HepG2 (cell line): ENCODE data around the gene SMIM24. TPM values are rescaled to one million over a fixed set of nuclear protein-coding genes. Genes with fewer than 3 reads are reported as not detected.

Experiments
- ATAC-seq: fragments of 200-7000 bp; cut with Tn5 transposase; 3 replicates; pipeline ENCODE4 v1.9.1; 2020; ENCODE audit warnings: mild to moderate bottlenecking, moderate library complexity
- BruUV-seq: library from RNA; stranded (reverse); fragments of 400-500 nt; replicated peaks from 2 replicates; lab custom pipeline; 2021; lab: Mats Ljungman, UMichigan
- CTCF ChIA-PET: fragments of 300-600 bp; formaldehyde crosslinking; extraction: SDS; loops from one replicate; lab custom pipeline; 2021; ENCODE audit warnings: low total read pairs, inconsistent platforms, low intra/inter-chr PET ratio; lab: Yijun Ruan, JAX
- POLR2A ChIA-PET: fragments of 350-600 bp; sonication (Branson Sonifier 250); formaldehyde crosslinking; loops from one replicate; lab custom pipeline; 2020; ENCODE audit warnings: antibody characterized with exemption, inconsistent platforms; lab: Yijun Ruan, JAX
- DNase-seq: peaks from one replicate; pipeline ENCODE4 v3.0.0-alpha.2; 2015; ENCODE audit warnings: low spot score
- FAIRE-seq: peaks from 3 replicates; lab custom pipeline; 2011; peaks lifted over from hg19 to GRCh38; lab: Jason Lieb, UNC
- H2AFZ ChIP-seq: one replicate; pipeline ENCODE4 v1.6.1; 2011; ENCODE audit warnings: low read length, inconsistent platforms
- H3K27ac ChIP-seq: fragments of 300-600 bp; 3 replicates; pipeline ENCODE4 v1.8.0; 2011; ENCODE audit warnings: mixed run types, mild to moderate bottlenecking, mixed read lengths, low read length, inconsistent platforms; ENCODE audit not compliant: insufficient read depth; ENCODE audit errors: extremely low read length
- H3K27me3 ChIP-seq, 2 experiments: fragments of 200-600 bp in 1 of 2; 2 replicates in 1 of 2; 3 replicates in 1 of 2; pipeline versions ENCODE4 v1.6.0 to v1.8.0; 2011; ENCODE audit warnings: low read length in 2 of 2, mild to moderate bottlenecking in 2 of 2, moderate library complexity in 2 of 2, inconsistent platforms in 1 of 2; ENCODE audit not compliant: insufficient read depth in 2 of 2, control insufficient read depth in 1 of 2
- H3K36me3 ChIP-seq, 2 experiments: fragments of 200-600 bp in 1 of 2; replicated peaks in 1 of 2; 2 replicates in 1 of 2; 3 replicates in 1 of 2; pipeline versions ENCODE4 v1.5.1 to v1.8.0; 2011; ENCODE audit warnings: low read length in 2 of 2, inconsistent platforms in 1 of 2; ENCODE audit not compliant: insufficient read depth in 2 of 2, control insufficient read depth in 1 of 2
- H3K4me1 ChIP-seq: 2 replicates; pipeline ENCODE4 v1.5.1; 2012; ENCODE audit warnings: low read length, inconsistent platforms; ENCODE audit not compliant: insufficient read depth
- H3K4me2 ChIP-seq: 2 replicates; pipeline ENCODE4 v1.6.0; 2011; ENCODE audit warnings: low read depth, low read length, inconsistent platforms
- H3K4me3 ChIP-seq, 3 experiments: fragments of 200-600 bp in 1 of 3; sonication (generic), shearing (Covaris generic) in 1 of 3; replicated peaks in 1 of 3; 2 replicates each; pipeline ENCODE4 v1.5.1; 2011 to 2016; ENCODE audit warnings: low read length in 3 of 3, inconsistent platforms in 2 of 3, low read depth in 2 of 3, mild to moderate bottlenecking in 2 of 3, control low read depth in 1 of 3, mixed read lengths in 1 of 3; ENCODE audit not compliant: insufficient read depth in 1 of 3
- H3K79me2 ChIP-seq: one replicate; pipeline ENCODE4 v1.6.1; 2011; ENCODE audit warnings: low read length, inconsistent platforms; ENCODE audit not compliant: insufficient read depth
- H3K9ac ChIP-seq: 2 replicates; pipeline ENCODE4 v1.6.0; 2011; ENCODE audit warnings: mild to moderate bottlenecking, low read depth, low read length, inconsistent platforms; ENCODE audit not compliant: insufficient read depth
- H3K9me3 ChIP-seq: 2 replicates; pipeline ENCODE4 v1.5.1; 2012; ENCODE audit warnings: mild to moderate bottlenecking, low read length
- H4K20me1 ChIP-seq: 2 replicates; pipeline ENCODE4 v1.6.0; 2011; ENCODE audit warnings: inconsistent platforms, mild to moderate bottlenecking, low read length, moderate library complexity; ENCODE audit not compliant: insufficient read depth
- BCL6 ChIP-seq: IDR thresholded peaks from 2 replicates; pipeline ENCODE4 v1.6.1; 2016; ENCODE audit warnings: missing genetic modification reagents, missing compliant biosample characterization
- FIP1L1 ChIP-seq: fragments of 200-400 bp; formaldehyde crosslinking; IDR thresholded peaks from 2 replicates; pipeline ENCODE4 v1.6.1; 2018; ENCODE audit warnings: low read depth, mild to moderate bottlenecking, low read length, moderate library complexity, borderline replicate concordance; ENCODE audit not compliant: insufficient read depth
- GFI1 ChIP-seq: sonication (generic); formaldehyde crosslinking; IDR thresholded peaks from 2 replicates; pipeline ENCODE4 v1.5.0; 2020; ENCODE audit warnings: missing genetic modification reagents, mild to moderate bottlenecking, borderline replicate concordance
- HMGA1 ChIP-seq: sonication (generic); formaldehyde crosslinking; conservative IDR thresholded peaks from 2 replicates; pipeline ENCODE4 v1.4.0; 2020; ENCODE audit warnings: missing genetic modification reagents
- MEF2D ChIP-seq: sonication (generic); formaldehyde crosslinking; IDR thresholded peaks from 2 replicates; pipeline ENCODE4 v1.5.1; 2020; ENCODE audit warnings: mild to moderate bottlenecking, missing genetic modification reagents
- NCOA5 ChIP-seq: sonication (generic); formaldehyde crosslinking; IDR thresholded peaks from 2 replicates; pipeline ENCODE4 v1.4.0; 2020; ENCODE audit warnings: missing genetic modification reagents
- NFKB2 ChIP-seq: sonication (generic); formaldehyde crosslinking; IDR thresholded peaks from 2 replicates; pipeline ENCODE4 v1.4.0; 2020; ENCODE audit warnings: missing genetic modification reagents, borderline replicate concordance
- RAD51 ChIP-seq: fragments of 450-650 bp; IDR thresholded peaks from 2 replicates; pipeline ENCODE4 v1.6.1; 2016; ENCODE audit warnings: borderline replicate concordance
- RBM39 ChIP-seq: fragments of 200-400 bp; formaldehyde crosslinking; IDR thresholded peaks from one replicate; pipeline ENCODE4 v1.6.1; 2018; ENCODE audit warnings: antibody characterized with exemption, mild to moderate bottlenecking, low read depth, low read length; ENCODE audit not compliant: poor library complexity, severe bottlenecking
- SP140L ChIP-seq: sonication (generic); formaldehyde crosslinking; IDR thresholded peaks from 2 replicates; pipeline ENCODE4 v1.4.0; 2020; ENCODE audit warnings: missing genetic modification reagents, borderline replicate concordance
- ZFP1 ChIP-seq: IDR thresholded peaks from 2 replicates; pipeline ENCODE4 v1.6.1; 2016
- ZNF138 ChIP-seq: sonication (generic); formaldehyde crosslinking; IDR thresholded peaks from 2 replicates; pipeline ENCODE4 v1.5.0; 2020; ENCODE audit warnings: mild to moderate bottlenecking, low read depth, missing genetic modification reagents
- ZNF260 ChIP-seq: sonication (generic); formaldehyde crosslinking; IDR thresholded peaks from 2 replicates; pipeline ENCODE4 v1.4.0; 2020; ENCODE audit warnings: missing genetic modification reagents, low read depth, mild to moderate bottlenecking, borderline replicate concordance
- WGBS: methylation state at CpG from one replicate; pipeline ENCODE4 v1.1.6; 2017; ENCODE audit warnings: low lambda C conversion rate; 5-methylcytosine and 5-hydroxymethylcytosine counted together
- in situ Hi-C: cut with HindIII; loops from 2 replicates; pipeline ENCODE4 v1.10.0; 2017; ENCODE audit warnings: low pct_unique_long_range_greater_than_20kb; ENCODE audit not compliant: extremely low pct_ligation_motif_present
- intact Hi-C: fragments of 100-400 bp; cut with micrococcal nuclease; formaldehyde crosslinking; loops from one replicate; pipeline ENCODE4 v1.10.0; 2022; ENCODE audit not compliant: unreplicated experiment
- polyA plus RNA-seq, 8 experiments: library from polyadenylated mRNA; depleted of rRNA in 3 of 8; stranded (reverse) in 7 of 8; unstranded in 1 of 8; fragments of >200 nt; fragmentation: Illumina TruSeq in 4 of 8; extraction: Trizol in 4 of 8; gene quantifications; 2 replicates each; pipeline versions ENCODE4 v1.2.1 to v1.2.3, GENCODE V29; 2011 to 2016; ENCODE audit warnings: low read depth in 4 of 8, missing spikeins in 1 of 8, mixed read lengths in 1 of 8; ENCODE audit not compliant: insufficient read depth in 1 of 8
- total RNA-seq, 5 experiments: library from RNA; depleted of rRNA; stranded (reverse); fragments of >200 nt; fragmentation: Illumina TruSeq; extraction: Trizol; gene quantifications; 2 replicates each; pipeline ENCODE4 v1.2.3, GENCODE V29; 2016; ENCODE audit warnings: low read depth in 1 of 5
- TF ChIP-seq, protein P1 (sequence below): sonication (generic); formaldehyde crosslinking; IDR thresholded peaks from 2 replicates; pipeline ENCODE4 v1.9.0; 2021; ENCODE audit warnings: missing genetic modification reagents, borderline replicate concordance
- TF ChIP-seq, protein P2 (sequence below): sonication (generic); formaldehyde crosslinking; IDR thresholded peaks from 2 replicates; pipeline ENCODE4 v1.8.1; 2023; ENCODE audit warnings: mild to moderate bottlenecking, moderate library complexity, missing genetic modification reagents
- TF ChIP-seq, protein P3 (sequence below): sonication (generic); formaldehyde crosslinking; conservative IDR thresholded peaks from 2 replicates; pipeline ENCODE4 v1.8.0; 2022; ENCODE audit warnings: mild to moderate bottlenecking, moderate library complexity, missing genetic modification reagents

Gene SMIM24
- total and polyA plus RNA-seq, 2 of the 13 experiments (the other 11 are each of a cell fraction or from before 2014, with no cell fraction given): 11.2 to 70.6 TPM

DNA sequence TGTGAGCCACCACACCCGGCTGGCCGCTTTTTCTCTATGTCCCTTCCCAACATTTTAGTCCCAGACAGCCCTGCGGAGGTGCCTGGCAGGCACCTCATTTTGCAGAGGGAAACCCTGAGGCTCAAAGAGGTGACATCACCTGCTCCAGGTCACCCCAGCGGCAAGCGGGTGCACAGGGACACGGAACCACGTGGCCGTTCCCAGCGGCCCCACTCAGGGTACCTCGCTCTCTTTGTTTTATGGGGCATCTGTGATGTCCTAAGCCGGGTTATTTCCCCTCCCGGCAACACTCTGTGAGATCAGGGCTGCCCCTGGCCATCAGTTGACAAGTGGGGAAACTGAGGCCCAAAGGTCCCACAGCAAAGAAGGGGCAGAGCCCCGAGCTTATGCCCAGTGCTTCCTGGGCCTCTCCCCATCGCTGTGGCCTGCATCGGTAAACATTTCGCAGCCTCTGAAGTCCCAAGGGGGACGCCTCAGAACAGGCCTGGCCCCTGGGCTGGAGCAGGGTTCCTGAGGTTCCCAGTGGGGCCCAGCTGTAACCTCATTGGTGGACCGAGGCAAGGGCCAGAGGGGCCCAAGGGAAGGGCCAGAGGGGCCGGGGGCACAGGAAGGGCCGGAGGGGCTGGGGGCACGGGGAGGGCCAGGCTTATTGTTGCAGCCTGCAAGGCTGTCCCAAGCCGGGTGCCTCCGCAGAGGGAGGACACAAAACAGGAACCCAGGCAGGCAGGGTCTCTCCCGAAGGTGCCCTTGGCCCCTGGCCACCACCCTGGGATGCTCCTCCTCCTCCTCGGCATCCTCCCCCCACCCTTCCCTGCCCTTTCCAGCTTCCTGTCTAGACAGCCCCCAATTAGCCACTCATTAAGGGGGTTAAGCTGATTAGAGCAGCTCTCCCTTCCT lies 39.0 kb downstream of the SMIM24 start:
- intact Hi-C loops: no loop called here
- H4K20me1 ChIP-seq: no peaks in the 10 kb centered on the region; the same call in 1 of the 2 replicates
- ATAC-seq (no peak), DNase-seq (no peak), FAIRE-seq (no peak)
- no TSS peak for BruUV-seq
- in situ Hi-C loops: no loop called here
- no peak overlapping the region for H3K4me3 ChIP-seq
- POLR2A ChIA-PET: no interaction called here
- WGBS: 85% methylated on average over 7 of the region's 25 CpGs
- CTCF ChIA-PET: interaction anchor here (0.6 to 2.8 kb wide), 3 partner anchors 114 to 119 kb away, joined by 3 to 16 read pairs (median 11); no protein-coding TSS in a partner anchor
- H3K36me3 ChIP-seq: peaks cover 3 to 8% of the 10 kb centered on the region in 2 experiments; a peak in 4 of 5 replicates
- H3K27ac ChIP-seq: no peak overlapping the region
- no peaks in the 10 kb centered on the region for H3K27me3 ChIP-seq
- no peak overlapping the region for H3K4me2 ChIP-seq
- peaks cover 22% of the 10 kb centered on the region for H3K4me1 ChIP-seq
- H3K9me3 ChIP-seq: no peaks in the 10 kb centered on the region
- no peak overlapping the region for H3K9ac ChIP-seq
- H2AFZ ChIP-seq: no peak overlapping the region
- TF ChIP-seq RBM39 (no peak), NCOA5 (no peak), HMGA1 (CRISPR knock-in tag) (no peak), ZNF138 (CRISPR knock-in tag) (no peak), GFI1 (CRISPR knock-in tag) (no peak), ZFP1 (CRISPR knock-in tag) (no peak), RAD51 (no peak), MEF2D (no peak), SP140L (no peak), ZNF260 (CRISPR knock-in tag) (no peak), NFKB2 (no peak), BCL6 (no peak), FIP1L1 (no peak)
- TF ChIP-seq, protein P1, sequence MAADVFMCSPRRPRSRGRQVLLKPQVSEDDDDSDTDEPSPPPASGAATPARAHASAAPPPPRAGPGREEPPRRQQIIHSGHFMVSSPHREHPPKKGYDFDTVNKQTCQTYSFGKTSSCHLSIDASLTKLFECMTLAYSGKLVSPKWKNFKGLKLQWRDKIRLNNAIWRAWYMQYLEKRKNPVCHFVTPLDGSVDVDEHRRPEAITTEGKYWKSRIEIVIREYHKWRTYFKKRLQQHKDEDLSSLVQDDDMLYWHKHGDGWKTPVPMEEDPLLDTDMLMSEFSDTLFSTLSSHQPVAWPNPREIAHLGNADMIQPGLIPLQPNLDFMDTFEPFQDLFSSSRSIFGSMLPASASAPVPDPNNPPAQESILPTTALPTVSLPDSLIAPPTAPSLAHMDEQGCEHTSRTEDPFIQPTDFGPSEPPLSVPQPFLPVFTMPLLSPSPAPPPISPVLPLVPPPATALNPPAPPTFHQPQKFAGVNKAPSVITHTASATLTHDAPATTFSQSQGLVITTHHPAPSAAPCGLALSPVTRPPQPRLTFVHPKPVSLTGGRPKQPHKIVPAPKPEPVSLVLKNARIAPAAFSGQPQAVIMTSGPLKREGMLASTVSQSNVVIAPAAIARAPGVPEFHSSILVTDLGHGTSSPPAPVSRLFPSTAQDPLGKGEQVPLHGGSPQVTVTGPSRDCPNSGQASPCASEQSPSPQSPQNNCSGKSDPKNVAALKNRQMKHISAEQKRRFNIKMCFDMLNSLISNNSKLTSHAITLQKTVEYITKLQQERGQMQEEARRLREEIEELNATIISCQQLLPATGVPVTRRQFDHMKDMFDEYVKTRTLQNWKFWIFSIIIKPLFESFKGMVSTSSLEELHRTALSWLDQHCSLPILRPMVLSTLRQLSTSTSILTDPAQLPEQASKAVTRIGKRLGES: no peak
- TF ChIP-seq, protein P2, sequence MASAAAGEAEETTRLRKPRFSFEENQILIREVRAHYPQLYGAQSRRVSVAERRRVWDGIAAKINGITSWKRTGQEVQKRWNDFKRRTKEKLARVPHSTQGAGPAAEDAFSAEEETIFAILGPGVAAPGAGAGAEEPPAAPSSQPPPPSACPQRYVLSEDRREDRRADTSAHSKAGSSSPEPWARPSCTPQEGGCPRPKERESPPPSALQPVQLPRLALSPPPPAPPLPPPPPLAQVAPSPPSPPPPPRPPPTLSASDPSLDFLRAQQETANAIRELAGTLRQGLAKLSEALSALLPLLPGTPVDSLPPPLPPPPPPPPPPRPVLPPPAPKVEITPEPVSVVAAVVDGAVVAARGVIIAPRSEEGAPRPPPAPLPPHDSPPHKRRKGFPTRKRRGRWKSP (CRISPR knock-in tag): no peak
- TF ChIP-seq, protein P3, sequence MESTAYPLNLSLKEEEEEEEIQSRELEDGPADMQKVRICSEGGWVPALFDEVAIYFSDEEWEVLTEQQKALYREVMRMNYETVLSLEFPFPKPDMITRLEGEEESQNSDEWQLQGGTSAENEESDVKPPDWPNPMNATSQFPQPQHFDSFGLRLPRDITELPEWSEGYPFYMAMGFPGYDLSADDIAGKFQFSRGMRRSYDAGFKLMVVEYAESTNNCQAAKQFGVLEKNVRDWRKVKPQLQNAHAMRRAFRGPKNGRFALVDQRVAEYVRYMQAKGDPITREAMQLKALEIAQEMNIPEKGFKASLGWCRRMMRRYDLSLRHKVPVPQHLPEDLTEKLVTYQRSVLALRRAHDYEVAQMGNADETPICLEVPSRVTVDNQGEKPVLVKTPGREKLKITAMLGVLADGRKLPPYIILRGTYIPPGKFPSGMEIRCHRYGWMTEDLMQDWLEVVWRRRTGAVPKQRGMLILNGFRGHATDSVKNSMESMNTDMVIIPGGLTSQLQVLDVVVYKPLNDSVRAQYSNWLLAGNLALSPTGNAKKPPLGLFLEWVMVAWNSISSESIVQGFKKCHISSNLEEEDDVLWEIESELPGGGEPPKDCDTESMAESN (CRISPR knock-in tag): no peak
- no peaks in the 10 kb centered on the region for H3K79me2 ChIP-seq
